Naive thymus-derived CD4-positive, alpha-beta T cell (primary cell): ENCODE data around the gene CCDC88B. TPM values are rescaled to one million over a fixed set of nuclear protein-coding genes. Genes with fewer than 3 reads are reported as not detected.
A peak's percentile ranks its signal among the peaks of the same experiment; 100 is the strongest.

ENCODE experiments used
- ATAC-seq: fragments of 150-1000 bp; cut with Tn5 transposase; 2 replicates; pipeline ENCODE4 v1.10.0; 2021; ENCODE audit warnings: mild to moderate bottlenecking, moderate library complexity
- CTCF ChIA-PET: fragments of 350-600 bp; sonication (Branson Sonifier 250); formaldehyde crosslinking; loops from one replicate; lab custom pipeline; 2021; ENCODE audit warnings: antibody characterized with exemption; lab: Charles Lee
- POLR2A ChIA-PET: fragments of 350-600 bp; sonication (Branson Sonifier 250); formaldehyde crosslinking; loops from one replicate; lab custom pipeline; 2021; ENCODE audit warnings: antibody characterized with exemption, inconsistent platforms; lab: Charles Lee
- DNase-seq, 9 donors: peaks; one replicate each; pipeline versions ENCODE4 v3.0.0 to v3.0.0-alpha.2; 2020 to 2022; ENCODE audit warnings: mixed read lengths in 1 of 9
- H3K27ac ChIP-seq: one replicate; pipeline ENCODE4 v1.7.0; 2013; ENCODE audit warnings: mild to moderate bottlenecking, low read depth, low read length, moderate library complexity
- H3K27me3 ChIP-seq, 2 donors: one replicate each; pipeline ENCODE4 v1.7.0; 2013; ENCODE audit warnings: low read length in 2 of 2, mild to moderate bottlenecking in 2 of 2, moderate library complexity in 2 of 2; ENCODE audit not compliant: control insufficient read depth in 2 of 2, insufficient read depth in 2 of 2
- H3K36me3 ChIP-seq, 3 experiments: 1 replicate in 2 of 3; 2 replicates in 1 of 3; pipeline ENCODE4 v1.7.0; 2013; ENCODE audit warnings: low read length in 3 of 3, mild to moderate bottlenecking in 3 of 3, moderate library complexity in 1 of 3; ENCODE audit not compliant: insufficient read depth in 3 of 3, control insufficient read depth in 2 of 3
- H3K4me1 ChIP-seq, 2 donors: one replicate each; pipeline ENCODE4 v1.7.0; 2013; ENCODE audit warnings: low read length in 2 of 2, mild to moderate bottlenecking in 2 of 2, moderate library complexity in 1 of 2; ENCODE audit not compliant: control insufficient read depth in 2 of 2, insufficient read depth in 2 of 2
- H3K4me3 ChIP-seq: 2 replicates; pipeline ENCODE4 v1.7.0; 2013; ENCODE audit warnings: mild to moderate bottlenecking, low read length
- H3K9me3 ChIP-seq, 3 experiments: 1 replicate in 2 of 3; 2 replicates in 1 of 3; pipeline ENCODE4 v1.7.0; 2013; ENCODE audit warnings: low read length in 3 of 3; ENCODE audit not compliant: control insufficient read depth in 2 of 3
- H3K27ac Mint-ChIP-seq, 9 donors: one replicate each; pipeline ENCODE4 v1.8.0; 2020 to 2022; ENCODE audit warnings: mixed read lengths in 9 of 9, mild to moderate bottlenecking in 8 of 9, moderate library complexity in 5 of 9, inconsistent platforms in 2 of 9
- H3K27me3 Mint-ChIP-seq, 5 donors: one replicate each; pipeline ENCODE4 v1.8.0; 2021 to 2022; ENCODE audit warnings: mixed read lengths in 5 of 5, mild to moderate bottlenecking in 1 of 5
- H3K36me3 Mint-ChIP-seq, 5 donors: one replicate each; pipeline ENCODE4 v1.8.0; 2020 to 2022; ENCODE audit warnings: mixed read lengths in 5 of 5, mild to moderate bottlenecking in 3 of 5, inconsistent platforms in 1 of 5
- H3K4me1 Mint-ChIP-seq, 7 donors: one replicate each; pipeline ENCODE4 v1.8.0; 2020 to 2022; ENCODE audit warnings: mixed read lengths in 7 of 7, mild to moderate bottlenecking in 3 of 7, inconsistent platforms in 1 of 7
- H3K4me3 Mint-ChIP-seq, 10 donors: one replicate each; pipeline ENCODE4 v1.8.0; 2020 to 2022; ENCODE audit warnings: mild to moderate bottlenecking in 10 of 10, mixed read lengths in 10 of 10, moderate library complexity in 6 of 10, inconsistent platforms in 2 of 10
- H3K9me3 Mint-ChIP-seq, 11 donors: one replicate each; pipeline ENCODE4 v1.8.0; 2020 to 2022; ENCODE audit warnings: mixed read lengths in 11 of 11, mild to moderate bottlenecking in 4 of 11, inconsistent platforms in 1 of 11, moderate library complexity in 1 of 11
- intact Hi-C, 2 donors: fragments of 100-400 bp; cut with micrococcal nuclease; formaldehyde crosslinking; loops; one replicate each; pipeline ENCODE4 v1.15.1; 2023
- polyA plus RNA-seq, 2 donors: library from polyadenylated mRNA; unstranded; fragments of 300-500 nt; fragmentation: Illumina TruSeq; gene quantifications; one replicate each; pipeline ENCODE4 v1.2.3, GENCODE V29; 2021
- total RNA-seq, 6 experiments: library from RNA in 5 of 6; stranded (reverse) in 5 of 6; gene quantifications; 1 replicate in 5 of 6; 2 replicates in 1 of 6; pipeline ENCODE4 v1.2.3 and lab custom pipeline; 2021 to 2026

Gene CCDC88B
- total and polyA plus RNA-seq, 7 experiments from 2014 or later = 12.8 to 182 (median 74.3) TPM

DNA sequence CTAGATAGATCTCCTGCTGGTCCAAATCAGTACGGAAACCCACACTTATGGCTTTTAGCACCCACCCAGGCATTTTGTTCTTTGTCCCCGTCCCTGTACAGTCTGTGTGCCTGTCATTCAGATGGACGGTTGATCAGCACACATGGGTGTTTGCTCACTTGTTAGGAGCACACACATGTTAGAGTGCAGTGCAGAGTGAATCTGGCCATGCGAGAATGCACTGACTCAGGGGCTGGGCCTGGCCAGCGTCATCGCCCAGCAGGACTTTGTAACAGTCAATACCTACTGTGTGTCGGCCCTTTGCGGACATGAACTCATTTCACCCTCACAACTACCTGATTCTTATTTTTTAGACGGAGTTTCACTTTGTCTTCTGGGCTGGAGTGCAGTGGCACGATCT, 22.3 kb downstream of the CCDC88B start:
- intact Hi-C loops = no loop called here
- Histone ChIP-seq H3K4me1 (peaks cover 10 to 15% of the 10 kb centered on the region in 2 donors), H3K9me3 (no peaks in the 10 kb centered on the region), H3K36me3 (peaks cover 0 to 58% (median 0%) of the 10 kb centered on the region in 3 experiments), H3K27me3 (no peaks in the 10 kb centered on the region), H3K27ac (no peak overlapping the region), H3K4me3 (no peak overlapping the region)
- ATAC-seq (no peak), DNase-seq (no peak)
- CTCF ChIA-PET = no interaction called here
- POLR2A ChIA-PET = no interaction called here
- Mint-ChIP-seq H3K4me3 (no peak overlapping the region), H3K9me3 (no peaks in the 10 kb centered on the region), H3K27ac (peak overlapping the region in 2 of 9 donors; percentile 9 to 12), H3K4me1 (peaks cover 17 to 32% (median 22%) of the 10 kb centered on the region in 7 donors), H3K36me3 (peaks cover 5 to 30% (median 10%) of the 10 kb centered on the region in 5 donors), H3K27me3 (no peaks in the 10 kb centered on the region)

DNA sequence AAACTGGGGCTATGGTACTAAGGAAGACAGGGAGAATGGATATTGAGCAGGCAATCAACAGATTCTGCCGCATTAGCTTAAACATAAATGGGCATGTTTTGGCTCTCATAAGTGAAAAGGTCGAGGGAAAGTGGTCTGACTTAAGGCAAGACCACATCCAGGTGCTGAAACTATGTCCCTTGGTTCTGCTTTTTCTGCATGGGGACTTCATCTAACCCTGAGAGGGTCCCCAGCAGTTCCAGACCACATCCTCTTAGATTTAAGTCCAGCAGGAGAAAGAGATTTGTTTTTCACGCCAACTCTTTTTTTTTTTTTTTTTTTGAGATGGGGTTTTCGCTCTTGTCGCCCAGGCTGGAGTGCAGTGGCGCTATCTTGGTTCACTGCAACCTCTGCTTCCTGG, 24.4 kb downstream of the CCDC88B start:
- peaks cover 5 to 34% (median 10%) of the 10 kb centered on the region in 5 donors for H3K36me3 Mint-ChIP-seq

DNA sequence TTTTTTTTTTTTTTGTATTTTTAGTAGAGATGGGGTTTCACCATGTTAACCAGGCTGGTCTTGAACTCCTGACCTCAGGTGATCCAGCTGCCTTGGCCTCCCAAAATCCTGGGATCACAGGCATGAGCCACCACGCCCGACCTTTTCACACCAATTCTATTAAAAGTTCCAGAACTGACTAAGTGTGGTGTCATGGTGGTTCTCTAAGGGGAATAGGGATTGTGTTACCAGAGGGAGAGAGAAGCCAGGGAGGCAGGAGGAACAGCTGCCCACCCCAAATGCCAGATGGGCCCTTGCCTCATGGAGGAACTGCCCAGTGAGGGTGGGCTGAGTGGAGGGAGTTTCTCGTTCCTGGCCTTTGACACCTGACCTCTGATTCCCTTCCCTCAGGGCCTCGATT, 24.9 kb downstream of the CCDC88B start:
- Histone ChIP-seq H3K36me3 (peaks cover 0 to 78% (median 3%) of the 10 kb centered on the region in 3 experiments), H3K4me3 (no peak overlapping the region), H3K9me3 (no peaks in the 10 kb centered on the region), H3K27me3 (no peaks in the 10 kb centered on the region), H3K27ac (no peak overlapping the region), H3K4me1 (peaks cover 0 to under 1% of the 10 kb centered on the region in 2 donors)
- Mint-ChIP-seq H3K27me3 (no peaks in the 10 kb centered on the region), H3K4me3 (no peak overlapping the region), H3K27ac (no peak overlapping the region), H3K4me1 (peaks cover 6 to 18% (median 10%) of the 10 kb centered on the region in 7 donors), H3K9me3 (no peaks in the 10 kb centered on the region), H3K36me3 (peaks cover 5 to 33% (median 10%) of the 10 kb centered on the region in 5 donors)
- DNase-seq = no peak
- no peak for ATAC-seq
- intact Hi-C loops = no loop called here
- CTCF ChIA-PET = no interaction called here
- POLR2A ChIA-PET = no interaction called here

More for the DNA sequence above, 24.4 kb downstream of the CCDC88B start:
- Histone ChIP-seq H3K4me1 (peaks cover 0 to 5% of the 10 kb centered on the region in 2 donors), H3K36me3 (peaks cover 0 to 74% (median 3%) of the 10 kb centered on the region in 3 experiments), H3K27ac (no peak overlapping the region), H3K27me3 (no peaks in the 10 kb centered on the region), H3K9me3 (no peaks in the 10 kb centered on the region), H3K4me3 (no peak overlapping the region)
- H3K4me1 Mint-ChIP-seq = peaks cover 11 to 23% (median 15%) of the 10 kb centered on the region in 7 donors
- H3K27me3 Mint-ChIP-seq = no peaks in the 10 kb centered on the region
- ATAC-seq (no peak), DNase-seq (no peak)
- POLR2A ChIA-PET = no interaction called here
- H3K9me3 Mint-ChIP-seq = no peaks in the 10 kb centered on the region
- no peak overlapping the region for H3K27ac Mint-ChIP-seq
- intact Hi-C loops = no loop called here
- CTCF ChIA-PET = interaction anchor here (0.7 to 1.0 kb wide), 2 partner anchors 26 to 47 kb away, joined by 3 read pairs; partner anchors contain the start of gene PRDX5
- H3K4me3 Mint-ChIP-seq = no peak overlapping the region

DNA sequence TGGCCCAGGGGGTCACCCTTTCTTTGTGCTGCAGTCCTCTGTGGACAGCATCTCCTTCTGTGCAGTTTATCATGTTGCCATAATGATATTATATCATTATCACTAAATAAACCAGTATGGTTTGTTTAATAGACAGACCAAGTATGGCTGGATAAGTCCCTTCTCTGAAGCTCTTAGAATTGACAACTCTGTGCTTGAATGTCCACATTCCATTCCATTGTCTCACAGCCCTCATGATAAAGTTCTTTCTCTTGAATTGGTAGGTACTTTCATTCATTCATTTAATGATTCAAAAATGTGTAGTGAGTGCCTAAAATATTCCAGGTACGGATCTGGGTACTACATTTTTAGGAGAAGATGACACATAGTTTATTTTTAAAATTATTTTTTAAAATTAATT, 26.7 kb downstream of the CCDC88B start:
- no peak overlapping the region for H3K4me3 ChIP-seq
- Mint-ChIP-seq H3K4me1 (peaks cover 0 to 7% (median 0%) of the 10 kb centered on the region in 7 donors), H3K9me3 (no peaks in the 10 kb centered on the region), H3K4me3 (no peak overlapping the region), H3K27me3 (no peaks in the 10 kb centered on the region), H3K36me3 (peaks cover 5 to 31% (median 10%) of the 10 kb centered on the region in 5 donors), H3K27ac (peak overlapping the region in 1 of 9 donors; percentile 48)
- CTCF ChIA-PET = no interaction called here
- POLR2A ChIA-PET = no interaction called here
- ATAC-seq (no peak), DNase-seq (no peak)
- H3K27ac ChIP-seq = no peak overlapping the region
- intact Hi-C loops = no loop called here
- H3K36me3 ChIP-seq = peaks cover 0 to 77% (median 3%) of the 10 kb centered on the region in 3 experiments
- H3K9me3 ChIP-seq = no peaks in the 10 kb centered on the region
- H3K4me1 ChIP-seq = no peaks in the 10 kb centered on the region
- H3K27me3 ChIP-seq = no peaks in the 10 kb centered on the region

DNA sequence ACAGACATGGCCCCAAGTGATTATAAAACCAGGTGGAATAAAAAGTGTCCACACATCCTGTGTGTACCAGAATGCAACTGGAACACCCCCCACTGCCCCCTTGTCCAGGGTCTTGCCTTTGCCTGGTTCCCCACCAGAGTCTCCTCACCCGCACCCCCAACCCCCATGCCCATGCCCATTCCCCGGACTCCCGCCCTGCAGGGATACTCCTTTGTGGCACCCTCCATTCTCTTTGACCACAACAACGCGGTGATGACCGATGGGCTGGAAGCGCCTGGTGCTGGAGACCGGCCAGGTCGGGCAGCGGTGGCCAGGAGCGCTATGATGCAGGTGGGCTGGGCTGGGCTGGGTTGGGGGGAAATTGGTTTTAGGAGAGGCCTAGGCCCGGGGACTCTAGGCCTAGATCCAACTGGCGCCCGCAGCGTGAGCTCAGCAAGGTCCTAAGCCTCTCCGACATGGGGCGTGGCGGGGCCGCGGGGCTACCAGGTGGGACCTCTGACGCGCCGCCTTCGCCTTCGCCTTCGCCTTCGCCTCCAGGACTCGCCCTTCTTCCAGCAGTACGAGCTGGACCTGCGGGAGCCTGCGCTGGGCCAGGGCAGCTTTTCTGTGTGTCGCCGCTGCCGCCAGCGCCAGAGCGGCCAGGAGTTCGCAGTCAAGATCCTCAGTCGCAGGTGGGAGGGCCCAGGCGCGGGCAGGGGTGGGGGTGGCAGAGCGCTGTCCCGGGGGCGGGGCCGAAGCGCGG, 28.1 kb downstream of the CCDC88B start:
- no peaks in the 10 kb centered on the region for H3K27me3 ChIP-seq
- DNase-seq (no peak), ATAC-seq (no peak)
- H3K4me3 ChIP-seq = no peak overlapping the region
- H3K4me1 Mint-ChIP-seq = peaks cover 0 to 7% (median 0%) of the 10 kb centered on the region in 7 donors
- H3K9me3 ChIP-seq = no peaks in the 10 kb centered on the region
- H3K9me3 Mint-ChIP-seq = no peaks in the 10 kb centered on the region
- ChIA-PET CTCF (no interaction called here), POLR2A (no interaction called here)
- H3K27me3 Mint-ChIP-seq = no peaks in the 10 kb centered on the region
- H3K27ac ChIP-seq = no peak overlapping the region
- H3K27ac Mint-ChIP-seq = no peak overlapping the region
- peaks cover 0 to 65% (median 3%) of the 10 kb centered on the region in 3 experiments for H3K36me3 ChIP-seq
- intact Hi-C loops = no loop called here
- peaks cover 5 to 25% (median 9%) of the 10 kb centered on the region in 5 donors for H3K36me3 Mint-ChIP-seq
- H3K4me1 ChIP-seq = no peaks in the 10 kb centered on the region
- H3K4me3 Mint-ChIP-seq = no peak overlapping the region

DNA sequence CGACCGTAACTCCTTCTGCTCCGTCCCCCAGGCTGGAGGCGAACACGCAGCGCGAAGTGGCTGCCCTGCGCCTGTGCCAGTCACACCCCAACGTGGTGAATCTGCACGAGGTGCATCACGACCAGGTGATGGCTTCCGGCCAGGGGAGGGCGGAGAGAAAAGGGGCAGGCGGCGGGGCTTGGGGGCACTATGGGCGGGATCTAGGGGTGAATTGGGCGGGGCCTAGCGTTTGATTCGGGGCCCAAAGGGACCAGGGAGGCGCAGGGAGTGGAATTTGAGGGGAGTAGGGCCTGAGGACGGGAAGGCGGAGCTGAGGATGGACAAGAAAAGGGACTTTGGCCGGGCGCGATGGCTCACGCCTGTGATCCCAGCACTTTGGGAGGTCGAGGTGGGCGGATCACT, 28.7 kb downstream of the CCDC88B start:
- Mint-ChIP-seq H3K27ac (no peak overlapping the region), H3K4me3 (no peak overlapping the region), H3K27me3 (no peaks in the 10 kb centered on the region), H3K36me3 (peaks cover 5 to 21% (median 9%) of the 10 kb centered on the region in 5 donors), H3K4me1 (peaks cover 0 to 7% (median 0%) of the 10 kb centered on the region in 7 donors), H3K9me3 (no peaks in the 10 kb centered on the region)
- intact Hi-C loops = no loop called here
- ATAC-seq = no peak
- no peaks in the 10 kb centered on the region for H3K27me3 ChIP-seq
- peaks cover 0 to 59% (median 3%) of the 10 kb centered on the region in 3 experiments for H3K36me3 ChIP-seq
- H3K4me3 ChIP-seq = no peak overlapping the region
- ChIA-PET CTCF (no interaction called here), POLR2A (no interaction called here)
- H3K27ac ChIP-seq = no peak overlapping the region
- no peaks in the 10 kb centered on the region for H3K4me1 ChIP-seq
- no peak for DNase-seq
- H3K9me3 ChIP-seq = no peaks in the 10 kb centered on the region
